CD4-positive, alpha-beta T cell treated with Interleukin-2 at 100 ng/mL for 4 hours (primary cell): Measurements from ENCODE around the gene KCNJ11.
"Not testable (repeated sequence)": the region's sequence is repeated elsewhere in the genome, so short reads cannot be mapped to it uniquely, and the experiment has no call there.

Experiments used
- DNase-seq: peaks from one replicate; pipeline ENCODE4 v3.0.0-alpha.2; 2020; ENCODE audit warnings: low spot score

Gene KCNJ11

DNA sequence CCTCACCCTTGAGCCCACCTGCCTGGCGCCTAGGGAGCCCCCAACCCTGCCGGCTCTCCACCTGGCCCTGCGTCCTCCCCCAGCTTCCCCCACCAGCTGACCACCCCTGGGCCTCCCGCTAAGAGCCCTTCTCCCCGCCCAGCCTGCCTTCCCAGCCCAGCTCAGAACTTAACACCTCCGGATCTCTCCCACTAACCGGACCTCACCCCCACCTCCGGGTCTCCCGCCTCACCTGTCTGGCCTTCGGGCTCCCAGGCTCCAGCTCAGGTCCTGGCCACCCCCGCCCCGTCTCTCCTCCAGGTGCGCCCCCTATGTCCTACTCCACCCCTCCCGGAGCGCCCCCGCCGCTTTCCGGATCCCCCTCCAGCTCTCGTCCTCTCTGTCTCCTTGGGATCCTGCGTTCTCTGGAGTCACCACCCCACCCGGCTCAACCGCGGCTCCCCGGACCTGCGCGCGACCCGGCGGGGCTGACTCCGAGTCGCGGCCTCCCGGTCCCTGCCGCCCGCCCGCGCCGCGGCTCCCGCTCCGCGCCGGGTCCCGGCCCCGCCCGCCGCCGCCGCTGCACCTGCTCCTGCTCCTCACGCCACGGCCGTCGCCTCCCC is at the start of gene KCNJ11:
TSS of gene KCNJ11 (minus strand) at position 51 of the 602 bp plus-strand sequence. CDS start 568 bp downstream, outside the sequence.
- DNase-seq = no peak

DNA sequence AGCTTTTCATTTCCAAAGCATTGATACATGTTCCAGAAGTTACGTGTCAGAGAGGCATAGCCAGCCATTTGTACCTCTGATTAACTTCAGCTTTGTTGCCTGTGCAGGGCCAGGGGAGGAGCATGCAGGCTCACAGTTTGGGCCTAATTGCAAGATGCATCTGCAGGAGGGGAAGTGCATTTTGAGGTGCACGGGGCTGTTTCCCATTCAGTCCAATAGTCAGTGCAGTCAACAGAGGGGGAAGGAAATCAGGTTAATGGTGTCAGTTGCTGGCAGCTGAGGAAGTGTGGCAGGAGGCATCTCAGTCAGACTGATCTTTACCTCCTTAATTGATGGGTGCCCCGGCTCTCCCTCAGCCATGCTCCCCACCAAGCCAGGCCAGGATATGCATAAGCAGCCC is 48.9 kb upstream of the KCNJ11 start:
- DNase-seq = no peak

DNA sequence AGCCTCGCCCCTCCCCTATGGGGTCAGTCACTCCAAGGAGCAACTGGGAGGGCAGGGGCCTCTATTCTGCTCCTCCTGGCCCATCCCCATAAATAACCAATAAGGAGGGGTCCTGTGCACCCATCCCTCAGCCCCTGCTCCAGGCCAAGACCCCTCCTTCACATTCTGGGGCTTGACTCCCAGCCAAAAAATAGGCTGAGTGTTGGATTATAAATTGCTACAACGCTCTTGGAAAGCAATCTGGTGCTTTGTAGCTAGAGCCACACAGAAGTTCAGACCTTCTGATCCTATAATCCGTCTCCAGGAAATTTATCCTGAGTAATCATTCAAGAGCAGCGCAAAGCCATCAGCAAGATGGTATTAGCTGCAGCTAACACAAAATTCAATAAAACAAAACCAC is 45.6 kb upstream of the KCNJ11 start:
- DNase-seq = no peak

DNA sequence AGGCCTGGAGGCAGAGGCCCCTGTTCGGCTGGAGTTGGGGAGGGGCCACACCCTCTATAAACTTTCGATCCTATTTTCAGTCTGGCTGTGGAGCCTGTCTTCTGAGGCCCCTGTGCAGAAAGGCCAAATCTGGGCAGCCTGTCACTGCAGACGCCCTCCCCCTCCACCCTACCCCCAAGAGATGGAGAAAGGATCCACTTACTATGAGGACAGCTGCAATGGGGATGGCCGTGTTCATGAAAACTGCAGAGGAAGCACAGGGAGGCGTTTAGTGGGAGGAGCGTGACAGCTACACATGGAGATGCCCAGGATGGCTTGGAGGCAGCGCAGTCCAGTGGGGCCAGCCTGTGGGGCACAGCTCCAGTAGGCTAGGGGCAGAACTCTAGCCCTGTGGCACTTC is 43.5 kb upstream of the KCNJ11 start:
- DNase-seq = no peak

DNA sequence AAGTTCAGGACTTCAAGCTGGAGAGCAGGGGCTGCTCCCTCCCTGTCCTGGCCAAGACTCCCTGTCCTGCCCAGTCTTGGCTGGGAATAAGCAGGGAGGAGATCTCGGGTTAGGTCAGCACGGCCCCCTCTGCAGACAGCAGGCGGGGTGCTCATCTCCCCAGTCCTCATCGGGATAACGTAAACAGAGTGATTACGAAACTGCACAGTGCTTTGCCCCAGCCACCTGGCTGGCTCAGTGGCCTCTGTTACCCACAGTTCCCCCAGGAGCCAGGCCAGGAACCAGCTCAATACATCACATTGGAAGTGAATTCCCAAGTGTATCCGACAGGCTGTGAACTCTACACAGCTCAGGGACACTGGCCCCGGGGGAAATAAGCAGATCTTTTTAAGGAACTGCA is 42.7 kb upstream of the KCNJ11 start:
- DNase-seq = no peak

DNA sequence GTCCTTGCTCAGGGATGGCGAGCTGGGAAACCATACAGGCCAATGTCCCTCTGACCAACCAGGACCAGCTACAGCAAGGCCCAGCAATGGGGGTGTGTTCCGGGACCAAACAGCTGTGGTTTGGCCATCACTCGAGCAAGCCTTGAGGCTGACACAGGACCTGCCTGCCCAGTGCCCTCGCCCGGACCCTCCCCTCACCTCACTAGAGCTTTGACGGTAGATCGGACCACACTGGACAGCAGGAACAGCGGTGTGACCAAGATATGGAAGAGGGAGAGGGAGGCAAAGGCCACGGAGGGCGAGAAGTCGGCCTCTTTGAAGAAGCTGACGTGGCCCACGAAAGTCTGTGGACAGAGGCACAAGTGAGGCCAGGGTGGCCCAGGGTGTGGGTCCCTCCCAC is 42.2 kb upstream of the KCNJ11 start:
- DNase-seq = no peak

DNA sequence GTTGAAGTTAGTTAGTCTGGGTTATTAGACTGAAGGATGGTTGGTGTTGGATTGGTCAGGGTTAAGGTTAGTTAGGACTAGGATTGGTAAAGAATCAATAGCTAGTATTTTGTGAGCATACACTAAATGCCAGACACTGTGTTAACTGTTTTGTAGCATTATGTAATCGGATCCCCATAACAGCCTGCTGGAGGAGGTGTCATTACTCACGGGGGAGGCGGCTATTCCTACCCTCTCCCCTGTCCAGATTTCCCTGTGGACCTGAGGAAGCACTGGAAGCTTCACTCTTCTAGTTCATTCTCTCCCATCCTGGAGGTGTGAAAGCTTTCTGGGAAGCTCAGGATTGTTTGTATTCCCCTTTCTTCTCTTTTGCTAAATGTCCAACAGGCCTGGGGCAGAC is 40.5 kb upstream of the KCNJ11 start:
- no peak for DNase-seq

DNA sequence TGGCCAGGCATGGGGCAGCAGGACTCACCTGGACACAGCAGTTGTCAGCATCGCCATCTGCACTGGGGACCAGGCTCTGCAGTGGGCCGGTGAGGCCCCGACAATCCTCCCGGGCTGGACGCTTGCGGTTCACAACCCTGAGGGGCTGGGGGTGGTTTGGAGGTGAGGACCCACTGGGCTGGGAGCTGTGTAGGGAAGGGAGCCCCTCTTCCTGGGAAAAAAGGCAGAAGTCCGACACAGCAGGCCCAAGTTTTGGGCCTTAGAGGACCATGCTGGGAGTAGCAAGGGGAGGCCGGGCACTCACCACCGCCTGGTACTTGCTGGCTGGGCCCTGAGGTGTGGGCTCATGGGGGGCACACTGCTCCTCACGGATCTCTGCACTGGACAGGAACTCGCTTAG is 39.8 kb upstream of the KCNJ11 start:
- no peak for DNase-seq

DNA sequence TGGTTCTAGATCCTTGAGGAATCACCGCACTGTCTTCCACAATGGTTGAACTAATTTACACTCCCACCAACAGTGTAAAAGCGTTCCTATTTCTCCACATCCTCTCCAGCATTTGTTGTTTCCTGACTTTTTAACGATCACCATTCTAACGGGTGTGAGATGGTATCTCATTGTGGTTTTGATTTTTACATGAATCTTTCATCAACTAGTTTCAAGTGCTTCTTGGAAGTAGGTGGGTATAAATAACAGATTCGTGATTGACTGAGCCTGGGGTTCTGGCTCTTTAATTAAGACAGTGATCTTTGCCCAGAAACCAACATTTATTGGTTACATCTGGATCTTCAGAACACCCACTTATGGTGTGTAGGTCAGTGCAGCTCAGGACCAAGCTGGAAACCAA is 37.8 kb upstream of the KCNJ11 start:
- not testable (repeated sequence) for DNase-seq

DNA sequence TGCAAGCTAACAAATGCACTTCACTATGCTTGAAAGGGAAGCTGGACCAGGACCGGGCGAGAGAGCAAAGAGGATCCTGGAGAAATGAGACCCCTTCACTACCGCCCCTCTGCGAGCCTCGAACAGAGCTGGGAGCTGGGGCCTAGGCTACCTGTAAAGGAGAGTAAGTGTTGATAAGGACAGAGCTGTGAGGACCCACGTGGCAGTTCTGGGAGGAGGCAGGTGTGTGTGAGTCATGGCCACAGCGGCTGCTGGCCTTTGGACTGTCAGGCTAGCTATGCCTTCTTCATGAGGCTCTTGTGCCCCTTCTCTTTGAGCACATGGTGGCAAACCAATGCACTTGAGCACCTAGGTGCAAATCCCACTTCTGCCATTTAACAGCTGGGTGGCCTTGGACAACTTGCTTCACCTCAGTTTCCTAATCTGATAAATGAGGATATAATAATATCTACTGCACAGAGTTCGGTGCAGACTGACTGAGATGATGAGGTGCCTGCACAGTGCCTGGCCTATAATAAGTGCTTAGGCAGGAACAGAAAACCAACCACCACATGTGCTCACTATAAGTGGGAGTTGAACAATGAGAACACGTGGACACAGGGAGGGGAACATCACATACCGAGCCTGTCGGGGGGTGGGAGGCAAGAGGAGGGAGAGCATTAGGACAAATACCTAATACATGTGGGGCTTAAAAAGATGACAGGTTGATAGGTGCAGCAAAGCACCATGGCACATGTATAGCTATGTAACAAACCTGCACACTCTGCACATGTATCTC is 35.3 kb upstream of the KCNJ11 start:
- no peak for DNase-seq

DNA sequence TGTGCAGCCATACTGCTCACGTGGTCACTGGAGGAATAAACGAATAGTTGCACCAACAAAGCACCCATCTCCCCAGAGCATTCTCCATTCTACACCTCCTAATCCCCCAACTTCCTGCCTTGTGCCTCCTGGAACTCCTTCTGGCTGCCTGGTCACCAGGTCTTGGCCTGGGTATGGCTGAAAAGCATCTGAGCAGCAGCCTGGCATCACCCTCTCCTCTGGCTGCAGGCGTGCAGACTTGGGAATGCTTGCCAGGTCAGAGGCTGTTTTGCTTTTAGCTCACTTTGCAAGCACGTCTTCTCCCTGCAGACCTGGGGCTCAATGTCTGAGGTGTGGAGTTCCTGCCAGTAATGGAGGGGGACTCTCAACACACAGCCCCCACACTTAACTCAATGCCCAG is 33.3 kb upstream of the KCNJ11 start:
- DNase-seq = no peak

DNA sequence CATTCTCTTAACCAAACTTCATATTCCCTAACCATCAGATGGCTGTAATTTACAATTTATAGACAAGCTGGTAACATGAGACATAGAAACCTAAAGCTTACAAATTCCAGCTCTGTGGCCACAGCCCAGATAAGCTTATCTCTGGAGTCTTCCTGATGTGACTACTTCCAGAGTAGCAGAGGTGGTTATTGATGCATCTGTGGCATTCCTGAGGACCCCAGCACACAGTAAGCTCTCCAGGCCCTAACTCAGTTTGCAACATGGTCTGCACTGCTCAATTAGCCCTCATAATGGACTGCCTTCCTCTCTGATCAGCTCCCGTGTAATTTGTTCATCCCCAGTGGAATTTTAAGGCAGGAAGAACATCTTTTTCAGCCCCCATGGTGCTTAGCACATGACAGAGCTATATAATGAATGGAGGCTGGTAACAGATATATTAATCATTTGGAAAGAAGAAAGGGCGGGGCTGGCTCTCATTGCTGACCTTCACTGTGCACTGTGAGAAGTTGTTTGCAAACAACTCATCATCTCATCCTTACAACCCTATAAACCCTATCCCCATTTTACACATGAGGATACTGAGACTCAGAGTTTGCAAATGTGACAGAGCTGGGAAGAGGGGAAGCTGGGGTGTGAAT is 30.1 kb upstream of the KCNJ11 start:
- DNase-seq = no peak

DNA sequence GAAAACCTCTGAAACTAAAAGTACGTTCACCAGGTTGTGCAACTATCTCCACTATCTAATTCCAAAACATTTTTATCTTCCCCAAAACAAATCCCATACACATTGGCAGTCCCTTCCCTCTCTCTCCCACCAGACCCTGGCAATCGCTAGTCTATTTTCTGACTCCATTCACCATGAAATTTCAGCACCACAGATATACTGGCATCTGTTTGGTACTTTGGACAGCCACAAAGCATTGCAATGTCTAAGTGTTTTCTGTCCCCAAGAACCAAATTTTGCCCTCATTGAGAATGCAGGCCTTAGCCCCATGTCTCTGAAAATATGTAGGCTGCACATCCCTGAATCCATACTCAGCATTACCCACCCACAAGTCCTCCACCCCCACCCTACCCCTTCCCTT is 28.0 kb upstream of the KCNJ11 start:
- DNase-seq = no peak

DNA sequence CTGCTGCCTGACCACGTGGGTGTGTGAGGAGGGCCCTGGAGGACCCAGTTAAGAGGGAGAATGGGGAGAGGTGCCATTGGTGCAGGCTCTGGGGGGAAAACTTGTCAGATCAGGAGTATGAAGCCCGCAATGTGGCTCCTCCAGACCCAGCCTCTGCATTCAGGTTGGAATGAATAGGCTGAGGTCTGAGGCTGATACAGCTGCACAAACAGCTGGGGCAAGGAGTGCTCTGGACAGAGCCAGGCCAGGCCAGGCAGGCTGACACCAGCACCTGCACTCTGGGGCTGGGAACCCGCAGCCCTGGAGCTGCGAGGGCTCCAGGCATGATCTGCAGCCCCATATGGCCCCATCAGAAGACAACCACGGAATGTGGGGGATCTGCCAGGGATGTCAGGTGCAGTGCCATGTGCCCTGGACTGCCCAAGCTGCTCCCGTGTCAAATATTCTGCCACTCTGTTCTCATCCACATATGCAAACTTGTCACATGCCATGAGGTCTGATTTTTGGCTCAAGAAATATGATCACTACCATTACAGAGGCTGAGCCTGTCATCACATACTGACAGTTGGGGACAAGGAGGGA is 27.2 kb upstream of the KCNJ11 start:
- no peak for DNase-seq

DNA sequence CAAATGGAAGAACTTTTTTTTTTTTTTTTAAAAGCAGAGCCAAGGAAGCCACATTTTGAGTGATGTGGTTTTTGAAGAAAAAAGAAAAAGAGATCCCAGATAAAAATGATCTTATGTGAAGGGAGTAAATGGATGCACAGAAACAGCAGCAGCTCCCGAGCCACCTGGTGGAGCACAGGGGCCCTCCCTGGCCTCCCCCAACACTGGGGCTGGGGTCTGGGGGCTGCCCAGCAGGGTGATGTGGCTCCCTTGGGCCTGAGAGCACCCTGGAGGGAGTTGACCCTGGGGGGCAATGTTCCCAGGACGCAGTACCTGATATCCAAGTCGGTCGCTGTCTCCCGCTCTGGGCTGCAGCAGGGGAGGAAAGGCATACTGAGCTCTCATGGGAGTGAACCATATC is 26.5 kb upstream of the KCNJ11 start:
- DNase-seq = no peak

DNA sequence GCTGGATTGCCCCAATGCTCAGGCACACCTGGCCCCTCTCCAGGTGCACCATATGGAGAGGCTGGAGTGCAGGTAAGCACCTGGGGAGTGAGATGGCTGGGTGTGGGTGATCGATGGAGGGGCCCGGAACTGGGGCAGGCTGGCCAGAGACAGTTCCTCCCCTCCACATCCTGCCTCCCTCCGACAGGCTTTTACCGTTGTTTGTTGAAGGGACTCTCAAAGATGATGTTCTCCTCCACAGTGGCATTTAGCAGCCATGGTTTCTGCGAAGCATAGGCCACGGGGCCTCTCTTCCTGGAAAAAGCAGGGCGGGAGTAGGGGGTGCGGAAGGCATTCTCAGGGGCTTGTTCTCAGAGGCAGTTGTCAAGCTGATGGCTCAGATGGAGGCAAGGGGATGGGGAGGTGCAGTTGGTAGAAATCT is 25.9 kb upstream of the KCNJ11 start:
- DNase-seq = no peak

DNA sequence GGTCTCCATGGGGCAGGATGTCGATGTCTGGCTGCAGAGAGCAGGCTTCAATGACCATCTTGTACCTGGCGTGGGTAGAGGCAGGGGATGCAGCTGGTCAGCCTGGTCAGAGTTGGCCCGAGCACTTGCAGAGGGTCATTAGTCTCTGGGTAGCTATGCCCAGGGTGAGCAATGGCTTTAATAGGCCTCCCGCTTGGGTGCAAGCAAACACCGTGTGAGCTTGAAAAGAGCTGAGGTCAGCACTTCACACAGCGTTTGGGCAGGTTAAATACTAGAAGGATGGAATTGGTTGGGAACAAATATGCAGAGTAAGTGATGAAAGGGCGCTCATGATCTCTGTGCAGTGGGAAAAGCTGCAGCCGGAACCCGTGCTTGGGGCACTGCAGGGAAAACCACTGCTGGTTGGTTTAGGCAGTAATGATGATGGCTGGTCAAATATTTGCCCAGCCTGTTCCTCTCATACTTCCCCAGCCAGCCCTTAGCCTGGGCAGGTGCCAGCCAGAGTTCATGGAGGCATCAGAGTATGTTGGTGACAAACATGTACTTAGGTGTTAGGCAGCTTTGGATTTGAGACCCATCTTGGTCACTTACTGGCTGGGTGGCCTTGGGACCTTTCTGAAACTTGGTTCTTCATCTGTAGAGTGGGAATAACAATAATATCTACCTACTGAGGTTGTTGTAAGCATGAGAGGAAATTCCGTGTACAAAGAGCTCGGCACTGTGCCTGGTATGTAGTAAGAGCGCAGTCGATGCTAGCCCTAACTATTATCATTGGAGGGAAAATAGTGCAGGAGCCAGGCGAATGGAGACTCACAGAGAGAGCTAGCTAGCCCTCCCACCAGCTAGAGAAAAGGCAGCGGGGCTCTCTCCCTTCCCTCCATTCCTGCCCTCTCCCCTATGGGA is 25.2 kb upstream of the KCNJ11 start:
- no peak for DNase-seq

DNA sequence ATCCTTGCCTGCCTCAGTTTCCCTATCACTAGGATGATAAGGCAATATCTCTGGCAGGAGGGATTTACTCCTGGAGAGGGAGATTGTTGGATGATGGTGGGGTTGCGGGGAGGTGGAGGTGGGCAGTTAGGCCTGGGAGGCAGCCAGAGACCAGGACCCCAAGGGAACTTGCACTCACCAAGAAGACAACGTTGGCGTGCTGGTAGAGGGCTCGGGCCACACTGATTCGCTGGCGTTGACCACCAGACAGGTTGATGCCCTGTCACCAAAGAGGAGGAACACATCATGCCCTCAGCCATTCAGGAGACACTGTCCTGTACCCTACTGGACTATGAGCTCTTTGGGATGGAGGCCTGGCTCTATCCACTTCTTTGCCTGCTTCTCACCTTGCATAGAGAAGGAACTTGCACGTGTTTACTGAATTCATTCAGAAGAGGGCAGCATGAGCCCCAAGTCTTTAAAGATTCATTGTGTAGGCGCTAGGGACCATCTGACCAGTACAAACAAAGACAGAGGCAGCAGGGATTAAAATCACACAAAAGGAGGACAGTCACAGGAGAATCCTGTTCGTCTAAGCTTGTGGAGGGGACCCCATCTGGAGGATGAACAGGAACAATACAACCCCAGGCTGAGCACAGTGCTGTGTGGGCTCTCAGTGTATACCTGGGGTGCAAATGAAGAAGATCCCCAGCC is 24.2 kb upstream of the KCNJ11 start:
- no peak for DNase-seq

DNA sequence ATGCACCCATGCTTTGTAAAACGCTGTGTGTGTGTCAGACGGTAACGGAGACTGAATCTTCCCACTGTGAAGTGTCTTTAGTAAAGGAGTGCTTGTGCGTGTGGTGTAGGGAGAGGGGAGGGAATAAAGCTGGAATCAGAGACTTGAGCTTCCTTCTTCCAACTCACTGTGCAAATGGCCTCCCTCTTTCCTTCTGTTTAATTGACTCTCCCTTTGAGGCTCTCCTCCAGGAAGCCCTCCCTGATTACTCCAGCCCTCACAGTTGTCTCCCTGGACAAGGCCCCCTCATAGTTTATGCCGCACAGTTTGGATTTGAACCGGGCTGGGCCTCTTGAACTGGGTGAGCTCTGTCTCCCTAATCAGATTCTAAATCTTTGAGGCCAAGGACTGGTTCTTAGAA is 23.0 kb upstream of the KCNJ11 start:
- no peak for DNase-seq

DNA sequence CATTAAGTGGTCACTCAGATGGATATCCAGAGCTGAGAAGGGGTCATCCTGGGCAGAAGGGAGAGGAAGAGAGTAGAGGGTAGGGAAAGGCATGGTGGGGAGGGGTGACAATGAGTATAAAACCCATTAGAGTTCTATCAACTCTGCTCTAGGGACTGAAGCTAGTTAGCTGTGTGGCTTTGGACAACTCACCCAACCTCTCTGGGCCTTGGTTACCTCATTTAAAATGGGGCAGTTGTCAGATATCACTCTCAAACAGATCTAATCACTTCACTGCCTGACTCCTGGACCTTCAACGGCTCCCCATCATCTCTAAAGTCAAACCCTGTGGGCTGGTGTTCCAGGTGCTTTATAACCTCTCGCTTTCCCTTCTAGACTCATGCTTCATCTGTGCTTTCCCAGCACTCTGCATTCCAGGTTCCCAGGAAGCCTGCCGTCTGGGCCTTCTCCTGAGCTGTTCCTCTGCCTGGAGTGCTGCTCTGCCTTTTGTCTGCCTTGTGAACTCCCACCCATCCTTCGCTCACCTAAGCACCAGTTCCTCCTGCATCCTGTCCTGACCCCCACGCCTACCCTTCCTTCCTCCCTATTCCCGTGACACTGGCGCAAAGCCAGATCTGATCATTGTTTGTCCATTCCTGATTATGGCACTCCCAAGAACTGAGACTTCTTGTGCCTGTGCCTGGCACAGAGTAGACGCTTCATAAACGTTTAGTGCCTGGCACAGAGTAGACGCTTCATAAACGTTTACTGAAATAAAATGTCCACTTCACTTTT is 22.3 kb upstream of the KCNJ11 start:
- DNase-seq = no peak

DNA sequence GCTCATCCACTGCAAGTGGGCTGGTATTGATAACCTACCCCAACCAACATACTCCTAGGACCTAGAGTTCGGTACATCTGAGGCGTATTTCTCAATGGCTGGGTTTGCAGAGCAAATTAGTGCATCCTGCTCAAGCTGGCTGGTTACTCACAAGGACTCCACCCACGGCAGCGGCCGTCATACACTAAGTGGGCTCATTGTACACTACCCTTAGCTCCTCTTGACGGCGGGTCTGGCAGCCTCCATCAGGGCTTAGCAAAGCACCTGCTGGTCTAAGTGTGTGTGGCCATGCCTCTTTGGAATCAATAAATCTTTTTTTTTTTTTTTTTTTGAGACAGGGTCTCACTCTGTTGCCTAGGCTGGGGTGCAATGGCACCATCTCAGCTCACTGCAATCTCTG is 20.2 kb upstream of the KCNJ11 start:
- no peak for DNase-seq
